Measurements from ENCODE around the gene MTG2.

- TF ChIP-seq CTCF (IDR thresholded peaks at IDR 0.05; ENCODE audit: low read depth, low read length, missing input control) (no peak), JUND (IDR thresholded peaks at IDR 0.05) (no peak), RAD21 (IDR thresholded peaks at IDR 0.05) (no peak), SP1 (IDR thresholded peaks at IDR 0.05) (no peak), FOXA1 (IDR thresholded peaks at IDR 0.05) (no peak), YY1 (IDR thresholded peaks at IDR 0.05) (no peak)
Measured at GRCh38 chr20:62138204-62138543, 44.7 kb upstream of the MTG2 start.

All from liver (tissue), 3 donors.